Mesenchymal stem cell (in vitro differentiated cells and primary cell): ENCODE data around the gene GUCA1A.
A peak's percentile ranks its signal among the peaks of the same experiment; 100 is the strongest.

Experiments
- DNase-seq: peaks from one replicate; pipeline ENCODE4 v3.0.0-alpha.2; 2013
- H2AFZ ChIP-seq: one replicate; pipeline ENCODE4 v1.6.1; 2013; ENCODE audit warnings: low read depth, mild to moderate bottlenecking, control low read depth, inconsistent platforms, low read length, moderate library complexity
- H2AK5ac ChIP-seq: 2 replicates; pipeline ENCODE4 v1.6.1; 2013; ENCODE audit warnings: low read length, moderate library complexity, mild to moderate bottlenecking, inconsistent platforms; ENCODE audit not compliant: severe bottlenecking
- H2BK120ac ChIP-seq: one replicate; pipeline ENCODE4 v1.6.1; 2013; ENCODE audit warnings: low read depth, mild to moderate bottlenecking, inconsistent platforms, low read length, moderate library complexity
- H2BK12ac ChIP-seq, 2 experiments: one replicate each; pipeline ENCODE4 v1.6.1; 2013; ENCODE audit warnings: inconsistent platforms in 2 of 2, low read length in 2 of 2, mild to moderate bottlenecking in 2 of 2, moderate library complexity in 2 of 2, control low read depth in 1 of 2
- H2BK15ac ChIP-seq: one replicate; pipeline ENCODE4 v1.6.1; 2013; ENCODE audit warnings: mild to moderate bottlenecking, low read depth, inconsistent platforms; ENCODE audit not compliant: poor library complexity, severe bottlenecking
- H2BK5ac ChIP-seq: 2 replicates; pipeline ENCODE4 v1.6.1; 2013; ENCODE audit warnings: low read depth, mild to moderate bottlenecking, low read length, control low read depth, inconsistent platforms; ENCODE audit not compliant: poor library complexity, severe bottlenecking
- H3K14ac ChIP-seq, 2 experiments: one replicate each; pipeline ENCODE4 v1.6.1; 2013; ENCODE audit warnings: inconsistent platforms in 2 of 2, low read length in 2 of 2, control low read depth in 1 of 2, mild to moderate bottlenecking in 1 of 2, moderate library complexity in 1 of 2
- H3K18ac ChIP-seq, 2 experiments: one replicate each; pipeline ENCODE4 v1.6.1; 2013; ENCODE audit warnings: inconsistent platforms in 2 of 2, low read length in 2 of 2, control low read depth in 1 of 2, low read depth in 1 of 2, mild to moderate bottlenecking in 1 of 2
- H3K23ac ChIP-seq, 2 experiments: one replicate each; pipeline ENCODE4 v1.6.1; 2013; ENCODE audit warnings: inconsistent platforms in 2 of 2, low read length in 2 of 2, mild to moderate bottlenecking in 2 of 2, moderate library complexity in 2 of 2, control low read depth in 1 of 2
- H3K27ac ChIP-seq: 2 replicates; pipeline ENCODE4 v1.5.1; 2013; ENCODE audit warnings: mild to moderate bottlenecking, moderate library complexity, low read length, control low read depth, inconsistent platforms; ENCODE audit not compliant: poor library complexity, severe bottlenecking
- H3K27me3 ChIP-seq, 2 experiments: 2 replicates each; pipeline versions ENCODE4 v1.6.1 to v1.7.0; 2013; ENCODE audit warnings: low read length in 2 of 2, mild to moderate bottlenecking in 2 of 2, moderate library complexity in 2 of 2, control low read depth in 1 of 2, inconsistent platforms in 1 of 2; ENCODE audit not compliant: control insufficient read depth in 1 of 2, insufficient read depth in 1 of 2
- H3K36me3 ChIP-seq, 2 experiments: 2 replicates each; pipeline versions ENCODE4 v1.6.1 to v1.7.0; 2013; ENCODE audit warnings: low read length in 2 of 2, control low read depth in 1 of 2, inconsistent platforms in 1 of 2, low read depth in 1 of 2, mild to moderate bottlenecking in 1 of 2; ENCODE audit not compliant: insufficient read depth in 2 of 2, control insufficient read depth in 1 of 2
- H3K4ac ChIP-seq, 2 experiments: one replicate each; pipeline ENCODE4 v1.6.1; 2013; ENCODE audit warnings: inconsistent platforms in 2 of 2, low read length in 2 of 2, mild to moderate bottlenecking in 2 of 2, moderate library complexity in 2 of 2, control low read depth in 1 of 2, low read depth in 1 of 2
- H3K4me1 ChIP-seq: 2 replicates; pipeline ENCODE4 v1.6.1; 2013; ENCODE audit warnings: low read depth, low read length, control low read depth; ENCODE audit not compliant: control insufficient read depth, insufficient read depth
- H3K4me2 ChIP-seq: 2 replicates; pipeline ENCODE4 v1.6.1; 2013; ENCODE audit warnings: low read length, mild to moderate bottlenecking, inconsistent platforms; ENCODE audit not compliant: poor library complexity, severe bottlenecking
- H3K4me3 ChIP-seq, 2 experiments: 2 replicates each; pipeline versions ENCODE4 v1.5.1 to v1.7.0; 2013; ENCODE audit warnings: low read length in 2 of 2, mild to moderate bottlenecking in 2 of 2, control low read depth in 1 of 2, low read depth in 1 of 2; ENCODE audit not compliant: insufficient read depth in 1 of 2
- H3K79me1 ChIP-seq: replicated peaks from 2 replicates; pipeline ENCODE4 v1.6.1; 2013; ENCODE audit warnings: mild to moderate bottlenecking, control low read depth, low read length, inconsistent platforms; ENCODE audit not compliant: poor library complexity, severe bottlenecking
- H3K9ac ChIP-seq: 2 replicates; pipeline ENCODE4 v1.7.0; 2013; ENCODE audit warnings: mild to moderate bottlenecking, low read length, moderate library complexity
- H3K9me3 ChIP-seq: 2 replicates; pipeline ENCODE4 v1.7.0; 2013; ENCODE audit warnings: mild to moderate bottlenecking, low read length; ENCODE audit not compliant: control insufficient read depth
- H4K8ac ChIP-seq: one replicate; pipeline ENCODE4 v1.6.1; 2013; ENCODE audit warnings: inconsistent platforms, mild to moderate bottlenecking, low read length, moderate library complexity
- H4K91ac ChIP-seq: one replicate; pipeline ENCODE4 v1.6.1; 2013; ENCODE audit warnings: mild to moderate bottlenecking, low read length, inconsistent platforms
- WGBS: methylation state at CpG from one replicate; pipeline ENCODE4 v1.1.7; 2013; ENCODE audit warnings: mixed read lengths; 5-methylcytosine and 5-hydroxymethylcytosine counted together

GUCA1A gene

GRCh38 chr6:42194056-42194455, 20.9 kb downstream of the GUCA1A start:
- Histone ChIP-seq H3K4me2 (no peak overlapping the region), H2BK120ac (no peak overlapping the region), H3K23ac (no peak overlapping the region), H3K4ac (no peak overlapping the region), H4K8ac (no peak overlapping the region), H2BK5ac (peak overlapping the region; percentile 68), H4K91ac (no peak overlapping the region), H3K36me3 (peaks cover 0 to 3% of the 10 kb centered on the region in 2 experiments), H3K14ac (no peak overlapping the region), H3K79me1 (no peaks in the 10 kb centered on the region), H3K9me3 (no peaks in the 10 kb centered on the region), H2AK5ac (peak overlapping the region; percentile 88), H3K27me3 (no peaks in the 10 kb centered on the region), H3K4me1 (peaks cover 18% of the 10 kb centered on the region), H2AFZ (no peak overlapping the region), H2BK15ac (no peak overlapping the region), H3K27ac (peak overlapping the region; percentile 74), H3K4me3 (no peak overlapping the region), H3K9ac (no peak overlapping the region), H3K18ac (no peak overlapping the region), H2BK12ac (no peak overlapping the region)
- no peak for DNase-seq
- WGBS, result 96% methylated on average over 5 of the region's 5 CpGs

DNA sequence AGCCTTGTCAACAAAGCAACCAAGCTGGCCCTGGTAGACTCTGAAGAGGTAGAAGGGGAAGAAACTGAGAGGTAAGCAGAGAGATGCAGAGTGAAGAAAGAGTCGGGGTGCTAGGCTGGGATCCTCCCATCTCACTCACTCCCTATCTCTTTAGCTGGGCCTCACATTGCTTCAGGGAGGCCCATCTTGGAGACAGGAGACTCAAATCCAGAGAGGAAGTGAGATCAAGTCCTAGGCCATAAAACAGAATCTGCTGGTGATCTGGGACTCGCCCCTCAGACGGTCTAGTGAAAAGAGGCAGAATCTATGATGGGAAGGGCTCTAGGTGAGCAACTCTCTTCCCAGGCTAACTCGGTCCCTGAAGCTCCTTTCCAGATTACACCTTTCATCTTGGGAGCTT, 22.3 kb downstream of the GUCA1A start:
- Histone ChIP-seq H2BK15ac (peak overlapping the region; percentile 39), H3K4me1 (peaks cover 18% of the 10 kb centered on the region), H3K36me3 (peaks cover 0 to 3% of the 10 kb centered on the region in 2 experiments), H3K4me2 (no peak overlapping the region), H3K4ac (no peak overlapping the region), H3K9me3 (no peaks in the 10 kb centered on the region), H3K27me3 (no peaks in the 10 kb centered on the region), H3K18ac (no peak overlapping the region), H3K23ac (no peak overlapping the region), H2AK5ac (peak overlapping the region; percentile 62), H3K27ac (no peak overlapping the region), H3K79me1 (no peaks in the 10 kb centered on the region), H4K91ac (no peak overlapping the region), H3K4me3 (no peak overlapping the region), H3K9ac (no peak overlapping the region), H2BK5ac (no peak overlapping the region), H3K14ac (no peak overlapping the region), H2AFZ (no peak overlapping the region), H2BK12ac (no peak overlapping the region), H4K8ac (no peak overlapping the region), H2BK120ac (no peak overlapping the region)
- no peak for DNase-seq
- 92% methylated on average over 3 of the region's 4 CpGs for WGBS

DNA sequence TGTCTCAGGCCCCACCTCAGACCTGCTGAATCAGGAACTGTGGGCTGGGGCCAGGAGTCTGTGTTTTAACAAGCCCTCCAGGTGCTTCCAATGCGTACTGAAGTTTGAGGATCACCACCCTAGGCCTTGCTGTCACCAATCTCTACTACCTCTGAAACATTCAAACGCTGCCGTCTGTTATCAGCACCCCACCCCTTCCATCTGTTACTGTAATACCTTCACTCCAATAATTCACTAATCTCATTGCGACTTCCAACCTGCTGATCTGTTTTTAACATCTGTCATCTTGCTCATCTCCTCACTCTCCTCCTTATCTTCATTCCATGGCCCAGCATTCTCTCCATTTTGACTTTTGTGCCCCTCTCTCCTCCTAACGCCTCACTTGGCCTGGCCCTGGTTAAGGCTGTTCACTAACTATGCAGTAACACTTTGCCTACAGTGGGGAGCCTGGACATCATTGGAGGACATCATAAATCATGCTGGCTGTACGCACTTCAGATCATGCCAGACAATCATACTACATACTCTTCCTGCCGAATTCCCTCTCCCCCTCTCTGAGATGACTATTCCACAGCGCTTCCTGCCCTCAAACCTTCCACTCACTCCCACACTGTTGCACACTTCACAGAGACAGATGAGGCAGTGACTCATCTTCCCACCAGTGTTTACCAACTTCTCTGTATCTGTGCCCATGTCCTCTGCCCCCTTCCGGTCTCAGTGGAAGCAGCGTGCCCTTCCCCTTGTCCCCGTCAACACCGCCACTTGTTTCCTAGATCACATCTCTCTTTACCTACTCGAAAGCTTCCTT, 24.6 kb downstream of the GUCA1A start:
- Histone ChIP-seq H3K27ac (peak overlapping the region; percentile 18), H2BK15ac (no peak overlapping the region), H3K79me1 (peaks cover 1% of the 10 kb centered on the region), H2AFZ (no peak overlapping the region), H3K9ac (no peak overlapping the region), H3K9me3 (no peaks in the 10 kb centered on the region), H3K23ac (no peak overlapping the region), H2BK5ac (no peak overlapping the region), H2BK120ac (peak overlapping the region; percentile 42), H2AK5ac (no peak overlapping the region), H3K36me3 (peaks cover 3% of the 10 kb centered on the region in 2 experiments), H2BK12ac (peak overlapping the region; percentile 65 to 78), H3K4me2 (no peak overlapping the region), H3K27me3 (no peaks in the 10 kb centered on the region), H4K8ac (peak overlapping the region; percentile 43), H3K14ac (no peak overlapping the region), H3K4me1 (peaks cover 16% of the 10 kb centered on the region), H3K4me3 (no peak overlapping the region), H3K4ac (peak overlapping the region in 1 of 2 experiments; percentile 71), H3K18ac (peak overlapping the region; percentile 70 to 82), H4K91ac (peak overlapping the region; percentile 47)
- peak; percentile 94 for DNase-seq
- 31% methylated on average over 13 of the region's 13 CpGs for WGBS

DNA sequence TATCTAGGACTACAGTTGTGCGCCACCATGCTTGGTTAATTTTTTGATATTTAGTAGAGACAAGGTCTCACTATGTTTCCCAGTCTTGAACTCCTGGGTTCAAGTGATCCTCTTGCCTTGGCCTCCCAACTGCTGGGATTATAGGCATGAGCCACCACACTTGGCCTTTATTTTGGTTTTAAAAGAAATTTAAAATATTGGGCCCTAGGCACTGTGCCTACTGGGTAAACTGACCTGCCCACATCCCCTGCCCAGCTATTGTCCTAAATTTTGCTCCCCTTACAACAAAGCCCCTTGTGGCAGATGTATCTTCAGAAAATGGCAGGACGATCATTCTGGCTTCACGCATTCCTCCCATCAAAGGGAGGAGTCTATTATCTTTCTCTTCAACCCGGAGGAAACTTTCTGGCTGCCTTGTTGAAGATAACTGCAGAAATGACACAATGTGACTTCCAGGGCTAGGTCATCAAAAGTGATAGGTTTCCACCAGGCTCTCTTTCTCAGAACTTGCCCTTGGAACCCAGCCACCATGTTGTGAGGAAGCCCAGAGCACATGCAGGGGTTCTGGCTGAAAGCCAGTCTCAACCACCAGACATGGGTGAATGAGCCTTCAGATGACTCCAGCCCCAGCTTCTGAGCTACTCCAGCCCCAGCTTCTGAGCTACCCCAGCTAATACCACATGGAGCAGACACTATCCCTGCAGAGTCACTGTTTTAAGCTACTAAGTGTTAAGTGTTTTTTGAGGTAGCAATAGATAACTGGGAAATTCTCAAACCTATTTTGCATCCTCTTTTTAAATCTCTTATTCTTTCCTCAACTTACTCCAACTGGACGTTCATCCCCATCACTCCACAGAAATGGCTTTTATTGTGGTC, 26.2 kb downstream of the GUCA1A start:
- Histone ChIP-seq H2AK5ac (peak overlapping the region; percentile 68), H3K14ac (no peak overlapping the region), H3K27me3 (no peaks in the 10 kb centered on the region), H3K9me3 (no peaks in the 10 kb centered on the region), H2BK120ac (no peak overlapping the region), H3K27ac (peak overlapping the region; percentile 90), H3K4me3 (peak overlapping the region in 1 of 2 experiments; percentile 10), H4K91ac (peak overlapping the region; percentile 69), H2BK5ac (no peak overlapping the region), H3K36me3 (peaks cover 3% of the 10 kb centered on the region in 2 experiments), H2AFZ (no peak overlapping the region), H3K4ac (no peak overlapping the region), H3K18ac (no peak overlapping the region), H3K4me2 (no peak overlapping the region), H3K79me1 (peaks cover 1% of the 10 kb centered on the region), H4K8ac (peak overlapping the region; percentile 12), H3K23ac (no peak overlapping the region), H3K4me1 (peaks cover 11% of the 10 kb centered on the region), H3K9ac (peak overlapping the region; percentile 40), H2BK12ac (peak overlapping the region; percentile 75 to 84), H2BK15ac (no peak overlapping the region)
- 90% methylated on average over 5 of the region's 5 CpGs for WGBS
- peak; percentile 74 for DNase-seq
